VCaP (cell line): ENCODE data around the gene JPH3.

ENCODE experiments used
- H3K27ac ChIP-seq: fragments of 450-650 bp; 2 replicates; pipeline ENCODE4 v1.5.1; 2017
- CTCF ChIP-seq: fragments of 450-650 bp; conservative IDR thresholded peaks from 2 replicates; pipeline ENCODE4 v1.5.1; 2017; ENCODE audit warnings: mild to moderate bottlenecking, moderate library complexity

Gene JPH3

GRCh38 chr16:87593710-87594258 lies 8.5 kb upstream of the JPH3 start:
- no peak overlapping the region for H3K27ac ChIP-seq
- no peak for TF ChIP-seq CTCF

- no peak for TF ChIP-seq CTCF
- H3K27ac ChIP-seq: no peak overlapping the region
Measured at GRCh38 chr16:87595712-87596111, 6.6 kb upstream of the JPH3 start.

- TF ChIP-seq CTCF: no peak
- no peak overlapping the region for H3K27ac ChIP-seq
Measured at GRCh38 chr16:87597324-87597830, 4.9 kb upstream of the JPH3 start.

- no peak for TF ChIP-seq CTCF
Measured at GRCh38 chr16:87598431-87598830, 3.9 kb upstream of the JPH3 start.

GRCh38 chr16:87600246-87600645 lies 2.1 kb upstream of the JPH3 start:
- no peak for TF ChIP-seq CTCF
- no peak overlapping the region for H3K27ac ChIP-seq

More at GRCh38 chr16:87598431-87598830, 3.9 kb upstream of the JPH3 start:
- H3K27ac ChIP-seq: no peak overlapping the region

DNA sequence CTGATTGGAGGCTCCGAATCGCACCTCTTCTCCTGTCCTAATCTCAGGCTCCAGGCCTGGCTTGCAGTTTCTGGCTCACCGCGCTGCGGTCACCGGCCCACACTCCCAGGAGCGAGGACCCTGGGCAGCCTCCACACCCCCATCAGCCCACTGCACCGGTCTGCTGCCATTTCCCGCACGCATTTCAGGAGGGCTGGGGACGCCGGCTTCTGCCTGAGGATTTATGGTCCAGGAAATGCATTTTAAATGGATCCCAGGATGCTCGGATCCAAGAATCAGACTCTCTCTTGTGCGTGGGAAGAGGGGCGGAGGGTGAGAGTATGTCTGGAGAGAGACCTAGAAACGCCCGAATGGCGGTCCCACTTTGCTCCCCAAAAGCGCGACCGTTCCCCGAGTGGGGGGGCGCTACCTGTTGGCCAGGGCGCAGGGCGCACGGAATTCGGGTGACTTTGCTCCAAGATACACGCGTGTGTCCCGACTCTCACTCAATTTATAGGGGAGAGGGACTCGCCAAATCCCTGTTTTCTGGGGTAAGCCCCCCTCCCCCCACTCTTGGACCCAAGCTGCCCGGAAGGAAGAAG lies 817 bp upstream of the JPH3 start:
- no peak for TF ChIP-seq CTCF
- H3K27ac ChIP-seq: no peak overlapping the region

- H3K27ac ChIP-seq: no peak overlapping the region
- no peak for TF ChIP-seq CTCF
Measured at GRCh38 chr16:87602821-87603683, 744 bp downstream of the JPH3 start.
